ENCODE measurements around the gene DOCK8. TPM values are rescaled to one million over a fixed set of nuclear protein-coding genes. Genes with fewer than 3 reads are reported as not detected.

Gene DOCK8
- total and polyA plus RNA-seq, 2 experiments from 2014 or later, result not detected

GRCh38 chr9:219670-220365 lies 5.2 kb downstream of the DOCK8 start:
- H3K79me2 ChIP-seq (ENCODE audit: insufficient read depth), result no peaks in the 10 kb centered on the region
- H4K20me1 ChIP-seq (ENCODE audit: insufficient read depth), result no peaks in the 10 kb centered on the region
- TF ChIP-seq EZH2phosphoT487 (IDR thresholded peaks at IDR 0.05; ENCODE audit: insufficient read depth, low read depth), result no peak
- no peak for TF ChIP-seq EZH2 (IDR thresholded peaks at IDR 0.05; ENCODE audit: insufficient read depth, poor library complexity, severe bottlenecking)
- H3K27me3 ChIP-seq (replicated peaks; ENCODE audit: insufficient read depth), result peaks cover 21% of the 10 kb centered on the region
- no peaks in the 10 kb centered on the region for H3K9me3 ChIP-seq (ENCODE audit: low read depth)
- no peak overlapping the region for H3K4me2 ChIP-seq (ENCODE audit: unreplicated experiment)
- H3K4me1 ChIP-seq (ENCODE audit: insufficient read depth), result no peaks in the 10 kb centered on the region
- H3K9ac ChIP-seq, result no peak overlapping the region
- in situ Hi-C loops (cut with MboI), result no loop called here
- H2AFZ ChIP-seq, result no peak overlapping the region
- no peaks in the 10 kb centered on the region for H3K9me2 ChIP-seq (ENCODE audit: insufficient read depth)
- H3K4me3 ChIP-seq, result no peak overlapping the region
- no peak for DNase-seq
- no peaks in the 10 kb centered on the region for H3K36me3 ChIP-seq (ENCODE audit: low read depth)
- H3K27ac ChIP-seq, result no peak overlapping the region
- 21 to 27% methylated on average over 7 of the region's 7 CpGs for WGBS, 2 experiments (ENCODE audit: low coverage in 1 of 2, low lambda C conversion rate in 2 of 2, missing lambda C conversion rate in 2 of 2)
- no peaks in the 10 kb centered on the region for H3F3A ChIP-seq (ENCODE audit: insufficient read depth)

DNA sequence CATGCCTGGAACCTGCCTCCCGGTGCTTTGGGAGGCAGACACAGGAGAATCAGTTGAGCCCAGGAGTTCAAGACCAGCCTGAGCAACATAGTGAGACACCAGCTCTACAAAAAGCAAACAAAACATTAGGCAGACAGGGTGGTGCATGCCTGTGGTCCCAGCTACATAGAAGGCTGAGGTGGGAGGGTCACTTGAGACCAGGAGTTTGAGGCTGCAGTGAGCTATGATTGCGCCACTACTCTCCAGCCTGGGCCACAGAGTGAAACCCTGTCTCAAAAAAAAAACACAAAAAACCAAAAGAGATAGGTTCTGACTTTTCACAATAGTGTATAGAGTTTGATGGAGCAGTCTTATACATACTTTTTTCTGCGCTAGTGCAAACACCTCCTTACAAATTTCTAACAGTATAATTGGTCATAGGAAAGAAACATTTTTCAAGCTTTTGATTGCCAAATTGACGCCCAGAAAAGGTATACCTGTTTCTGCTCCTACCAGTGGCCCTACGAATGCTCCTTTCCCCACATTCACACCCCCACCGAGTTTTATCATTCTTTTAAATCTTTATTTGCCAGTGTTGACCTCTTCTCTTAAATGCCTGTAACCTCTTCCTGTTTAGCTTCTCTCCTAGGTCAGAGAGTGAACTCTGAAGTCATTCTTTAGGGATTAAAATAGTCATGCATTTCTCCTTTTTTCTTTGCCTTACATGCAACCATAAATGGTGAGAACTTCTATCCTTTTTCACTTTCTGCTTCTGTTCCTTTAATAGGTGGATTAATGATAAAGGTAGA lies 7.5 kb downstream of the DOCK8 start:
- H3K4me1 ChIP-seq (ENCODE audit: insufficient read depth), result no peaks in the 10 kb centered on the region

DNA sequence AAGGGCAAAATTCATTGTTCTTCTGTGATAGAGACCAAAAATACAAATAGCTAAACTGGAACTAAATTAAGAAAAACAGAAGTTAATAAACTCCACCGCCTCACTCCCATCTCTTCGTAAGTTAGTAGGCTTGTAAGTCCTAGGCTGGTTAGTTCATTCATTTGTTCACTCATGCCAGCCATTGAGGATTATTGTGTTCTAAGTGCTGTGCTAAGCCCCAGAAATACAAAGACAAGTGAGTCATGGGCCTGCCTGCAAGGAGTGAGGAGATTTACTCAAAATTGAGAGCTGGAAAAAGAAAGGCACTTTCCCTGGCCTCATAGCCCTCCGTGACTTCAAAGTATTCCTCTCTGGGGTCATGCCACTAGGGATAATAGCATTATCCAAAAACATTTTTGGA lies 8.5 kb downstream of the DOCK8 start:
- in situ Hi-C loops (cut with MboI), result no loop called here
- Histone ChIP-seq H2AFZ (no peak overlapping the region), H3K9me2 (ENCODE audit: insufficient read depth) (no peaks in the 10 kb centered on the region), H3K9me3 (ENCODE audit: low read depth) (no peaks in the 10 kb centered on the region), H3K27ac (no peak overlapping the region), H3K36me3 (ENCODE audit: low read depth) (no peaks in the 10 kb centered on the region), H3K79me2 (ENCODE audit: insufficient read depth) (no peaks in the 10 kb centered on the region), H3K9ac (no peak overlapping the region), H4K20me1 (ENCODE audit: insufficient read depth) (no peaks in the 10 kb centered on the region), H3K27me3 (replicated peaks; ENCODE audit: insufficient read depth) (no peaks in the 10 kb centered on the region), H3F3A (ENCODE audit: insufficient read depth) (no peaks in the 10 kb centered on the region), H3K4me2 (ENCODE audit: unreplicated experiment) (no peak overlapping the region), H3K4me3 (no peak overlapping the region), H3K4me1 (ENCODE audit: insufficient read depth) (no peaks in the 10 kb centered on the region)
- no peak for TF ChIP-seq EZH2phosphoT487 (IDR thresholded peaks at IDR 0.05; ENCODE audit: insufficient read depth, low read depth)
- TF ChIP-seq EZH2 (IDR thresholded peaks at IDR 0.05; ENCODE audit: insufficient read depth, poor library complexity, severe bottlenecking), result no peak
- no peak for DNase-seq
- 41% methylated on average over 3 of the region's 3 CpGs for WGBS, 2 experiments (ENCODE audit: low coverage in 1 of 2, low lambda C conversion rate in 2 of 2, missing lambda C conversion rate in 2 of 2)

More for the DNA sequence above, 7.5 kb downstream of the DOCK8 start:
- Histone ChIP-seq H3K9me2 (ENCODE audit: insufficient read depth) (no peaks in the 10 kb centered on the region), H3K4me3 (no peak overlapping the region), H3K79me2 (ENCODE audit: insufficient read depth) (no peaks in the 10 kb centered on the region), H3K27ac (no peak overlapping the region), H3K36me3 (ENCODE audit: low read depth) (no peaks in the 10 kb centered on the region), H3K27me3 (replicated peaks; ENCODE audit: insufficient read depth) (0 out of 2 replicates have a peak, but pooled peaks cover 5% of the 10 kb centered on the region), H3K4me2 (ENCODE audit: unreplicated experiment) (no peak overlapping the region), H3F3A (ENCODE audit: insufficient read depth) (no peaks in the 10 kb centered on the region), H3K9me3 (ENCODE audit: low read depth) (no peaks in the 10 kb centered on the region), H3K9ac (no peak overlapping the region), H2AFZ (no peak overlapping the region), H4K20me1 (ENCODE audit: insufficient read depth) (no peaks in the 10 kb centered on the region)
- DNase-seq, result no peak
- in situ Hi-C loops (cut with MboI), result no loop called here
- TF ChIP-seq EZH2phosphoT487 (IDR thresholded peaks at IDR 0.05; ENCODE audit: insufficient read depth, low read depth) (no peak), EZH2 (IDR thresholded peaks at IDR 0.05; ENCODE audit: insufficient read depth, poor library complexity, severe bottlenecking) (no peak)
- WGBS, 2 experiments (ENCODE audit: low coverage in 1 of 2, low lambda C conversion rate in 2 of 2, missing lambda C conversion rate in 2 of 2), result 35 to 42% methylated on average over 6 of the region's 6 CpGs

- TF ChIP-seq EZH2phosphoT487 (IDR thresholded peaks at IDR 0.05; ENCODE audit: insufficient read depth, low read depth) (no peak), EZH2 (IDR thresholded peaks at IDR 0.05; ENCODE audit: insufficient read depth, poor library complexity, severe bottlenecking) (no peak)
- no peaks in the 10 kb centered on the region for H3K9me3 ChIP-seq (ENCODE audit: low read depth)
- no peak for DNase-seq
- no peak overlapping the region for H3K4me2 ChIP-seq (ENCODE audit: unreplicated experiment)
- H2AFZ ChIP-seq, result no peak overlapping the region
- H3K27ac ChIP-seq, result no peak overlapping the region
- no peak overlapping the region for H3K9ac ChIP-seq
- 37 to 47% methylated on average over 5 of the region's 5 CpGs for WGBS, 2 experiments (ENCODE audit: low coverage in 1 of 2, low lambda C conversion rate in 2 of 2, missing lambda C conversion rate in 2 of 2)
- no peak overlapping the region for H3K4me3 ChIP-seq
- H3K79me2 ChIP-seq (ENCODE audit: insufficient read depth), result no peaks in the 10 kb centered on the region
- H4K20me1 ChIP-seq (ENCODE audit: insufficient read depth), result no peaks in the 10 kb centered on the region
- no peaks in the 10 kb centered on the region for H3K9me2 ChIP-seq (ENCODE audit: insufficient read depth)
- no peaks in the 10 kb centered on the region for H3K27me3 ChIP-seq (replicated peaks; ENCODE audit: insufficient read depth)
- no peaks in the 10 kb centered on the region for H3F3A ChIP-seq (ENCODE audit: insufficient read depth)
- no peaks in the 10 kb centered on the region for H3K36me3 ChIP-seq (ENCODE audit: low read depth)
- in situ Hi-C loops (cut with MboI), result no loop called here
- no peaks in the 10 kb centered on the region for H3K4me1 ChIP-seq (ENCODE audit: insufficient read depth)
Observed at GRCh38 chr9:224026-224425, 9.4 kb downstream of the DOCK8 start.

Data from GM23248 (cell line).